Peyer's patch (tissue), 4 donors: Measurements from ENCODE around the gene KCNQ1OT1.

Experiments
- POLR2A ChIP-seq, 2 donors: fragments of 450-650 bp; IDR thresholded peaks; one replicate each; pipeline ENCODE4 v1.5.1; 2017; ENCODE audit warnings: antibody characterized with exemption in 2 of 2, mild to moderate bottlenecking in 2 of 2, moderate library complexity in 2 of 2
- TF ChIP-seq, protein P1 (sequence below), 6 experiments: fragments of 450-650 bp in 4 of 6; fragments of 200-600 bp in 2 of 6; sonication (generic) in 1 of 6; IDR thresholded peaks; one replicate each; pipeline ENCODE4 v1.5.1; 2017 to 2019; ENCODE audit warnings: antibody characterized with exemption in 6 of 6, mild to moderate bottlenecking in 3 of 6, moderate library complexity in 1 of 6

DNA sequence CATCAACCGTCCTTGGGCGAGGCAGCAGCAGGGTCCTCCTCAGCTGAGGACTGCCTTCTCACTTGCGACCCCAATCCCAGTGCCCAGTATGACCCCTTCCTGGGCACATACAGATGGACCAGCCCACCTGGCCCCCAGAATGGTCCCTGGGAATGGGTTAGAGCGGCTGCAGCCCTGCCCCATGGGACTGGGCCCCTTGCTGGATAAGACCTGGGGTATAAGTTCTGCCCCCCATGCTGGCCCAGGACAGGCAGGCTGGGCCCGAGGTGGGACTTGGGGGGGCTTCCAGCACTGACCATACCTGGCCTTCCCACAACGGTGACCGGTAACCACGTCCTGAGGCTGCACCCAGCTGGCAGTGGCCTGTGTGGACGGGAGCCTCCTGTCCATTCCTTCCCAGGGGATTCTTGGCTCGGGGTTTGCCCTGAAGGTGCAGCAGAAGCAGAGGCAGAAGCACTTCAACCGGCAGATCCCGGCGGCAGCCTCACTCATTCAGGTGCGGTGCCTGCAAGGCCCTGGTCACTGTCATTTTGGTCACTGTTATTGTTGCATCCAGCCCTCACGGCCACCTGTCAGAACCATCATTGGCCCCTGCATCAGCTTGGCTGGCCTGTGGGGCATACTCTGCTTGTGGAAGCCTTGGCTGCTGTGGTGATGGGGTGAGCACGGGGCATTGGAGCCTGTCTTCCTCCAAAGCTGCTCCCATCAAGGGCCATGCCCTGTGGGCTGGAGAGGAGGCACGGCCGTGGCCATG, 114.8 kb downstream of the KCNQ1OT1 start:
- TF ChIP-seq, protein P1, sequence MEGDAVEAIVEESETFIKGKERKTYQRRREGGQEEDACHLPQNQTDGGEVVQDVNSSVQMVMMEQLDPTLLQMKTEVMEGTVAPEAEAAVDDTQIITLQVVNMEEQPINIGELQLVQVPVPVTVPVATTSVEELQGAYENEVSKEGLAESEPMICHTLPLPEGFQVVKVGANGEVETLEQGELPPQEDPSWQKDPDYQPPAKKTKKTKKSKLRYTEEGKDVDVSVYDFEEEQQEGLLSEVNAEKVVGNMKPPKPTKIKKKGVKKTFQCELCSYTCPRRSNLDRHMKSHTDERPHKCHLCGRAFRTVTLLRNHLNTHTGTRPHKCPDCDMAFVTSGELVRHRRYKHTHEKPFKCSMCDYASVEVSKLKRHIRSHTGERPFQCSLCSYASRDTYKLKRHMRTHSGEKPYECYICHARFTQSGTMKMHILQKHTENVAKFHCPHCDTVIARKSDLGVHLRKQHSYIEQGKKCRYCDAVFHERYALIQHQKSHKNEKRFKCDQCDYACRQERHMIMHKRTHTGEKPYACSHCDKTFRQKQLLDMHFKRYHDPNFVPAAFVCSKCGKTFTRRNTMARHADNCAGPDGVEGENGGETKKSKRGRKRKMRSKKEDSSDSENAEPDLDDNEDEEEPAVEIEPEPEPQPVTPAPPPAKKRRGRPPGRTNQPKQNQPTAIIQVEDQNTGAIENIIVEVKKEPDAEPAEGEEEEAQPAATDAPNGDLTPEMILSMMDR (IDR thresholded peaks at IDR 0.05) = no peak
- TF ChIP-seq POLR2A (IDR thresholded peaks at IDR 0.05) = no peak
